Mammary epithelial cell (primary cell): ENCODE measurements around the gene TTF1.

ENCODE experiments used
- CTCF ChIP-seq, 2 donors: IDR thresholded peaks in 1 of 2; conservative IDR thresholded peaks in 1 of 2; 2 replicates each; pipeline ENCODE4 v1.5.1; 2011 to 2012; ENCODE audit warnings: inconsistent platforms in 2 of 2, low read length in 2 of 2, mild to moderate bottlenecking in 2 of 2, control low read depth in 1 of 2, low read depth in 1 of 2; ENCODE audit not compliant: insufficient read depth in 1 of 2; ENCODE audit errors: extremely low read depth in 1 of 2
- EZH2 ChIP-seq: IDR thresholded peaks from 2 replicates; pipeline ENCODE4 v1.6.1; 2012; ENCODE audit warnings: low read length, inconsistent platforms, borderline replicate concordance

GRCh38 chr9:132410642-132411041 is 4.0 kb upstream of the TTF1 start:
- TF ChIP-seq CTCF (conservative IDR thresholded peaks at IDR 0.05 in 1 of 2, IDR thresholded peaks at IDR 0.05 in 1 of 2; ENCODE audit: extremely low read depth in 1 of 2, insufficient read depth in 1 of 2, low read depth in 1 of 2, low read length in 2 of 2) (no peak), EZH2 (no peak)
